ENCODE measurements around the gene PPIH.
"Not testable (repeated sequence)": the region's sequence is repeated elsewhere in the genome, so short reads cannot be mapped to it uniquely, and the experiment has no call there.

Gene PPIH

GRCh38 chr1:42681741-42682483 lies 23.7 kb downstream of the PPIH start, which contains the start of gene YBX1:
TSS of gene YBX1 (plus strand) at chr1:42682418. CDS start at chr1:42682566, 148 bp downstream.
- DNase-seq (ENCODE audit: low read depth, low spot score): peak; percentile 93
- peak within 1 kb of the TSS; percentile 76 for H3K27ac ChIP-seq

GRCh38 chr1:42682484-42682738 lies 24.2 kb downstream of the PPIH start:
- not testable (repeated sequence) for DNase-seq (ENCODE audit: low read depth, low spot score)
- peak overlapping the region; percentile 76 for H3K27ac ChIP-seq

GRCh38 chr1:42682739-42683531 lies 24.7 kb downstream of the PPIH start:
- DNase-seq (ENCODE audit: low read depth, low spot score): no peak
- peak overlapping the region; percentile 76 for H3K27ac ChIP-seq

- H3K27ac ChIP-seq: no peak overlapping the region
- DNase-seq (ENCODE audit: low read depth, low spot score): no peak
Measured at GRCh38 chr1:42684139-42684538, 25.9 kb downstream of the PPIH start.

GRCh38 chr1:42686418-42686817 lies 28.2 kb downstream of the PPIH start:
- no peak for DNase-seq (ENCODE audit: low read depth, low spot score)
- H3K27ac ChIP-seq: no peak overlapping the region

- H3K27ac ChIP-seq: peak overlapping the region; percentile 28
- no peak for DNase-seq (ENCODE audit: low read depth, low spot score)
Measured at GRCh38 chr1:42689912-42690311, 31.7 kb downstream of the PPIH start.

GRCh38 chr1:42690477-42691156 lies 32.4 kb downstream of the PPIH start:
- no peak for DNase-seq (ENCODE audit: low read depth, low spot score)
- H3K27ac ChIP-seq: peak overlapping the region; percentile 28

- peak overlapping the region; percentile 28 for H3K27ac ChIP-seq
- DNase-seq (ENCODE audit: low read depth, low spot score): no peak
Measured at GRCh38 chr1:42691157-42691498, 32.9 kb downstream of the PPIH start.

- H3K27ac ChIP-seq: peak overlapping the region; percentile 42
- DNase-seq (ENCODE audit: low read depth, low spot score): no peak
Measured at GRCh38 chr1:42692461-42692860, 34.2 kb downstream of the PPIH start.

- peak overlapping the region; percentile 42 for H3K27ac ChIP-seq
- DNase-seq (ENCODE audit: low read depth, low spot score): no peak
Measured at GRCh38 chr1:42692911-42693310, 34.7 kb downstream of the PPIH start.

- DNase-seq (ENCODE audit: low read depth, low spot score): no peak
- no peak overlapping the region for H3K27ac ChIP-seq
Measured at GRCh38 chr1:42698081-42698813, 40.0 kb downstream of the PPIH start.

- DNase-seq (ENCODE audit: low read depth, low spot score): no peak
- H3K27ac ChIP-seq: no peak overlapping the region
Measured at GRCh38 chr1:42700006-42700405, 41.8 kb downstream of the PPIH start.

GRCh38 chr1:42703888-42704464 lies 45.8 kb downstream of the PPIH start:
- no peak overlapping the region for H3K27ac ChIP-seq
- DNase-seq (ENCODE audit: low read depth, low spot score): no peak

GRCh38 chr1:42712808-42713207 lies 54.6 kb downstream of the PPIH start:
- H3K27ac ChIP-seq; DNase-seq (ENCODE audit: low read depth, low spot score): not testable (repeated sequence)

GRCh38 chr1:42713293-42713692 lies 55.1 kb downstream of the PPIH start:
- H3K27ac ChIP-seq: no peak overlapping the region
- no peak for DNase-seq (ENCODE audit: low read depth, low spot score)

GRCh38 chr1:42714441-42714840 lies 56.2 kb downstream of the PPIH start:
- not testable (repeated sequence) for DNase-seq (ENCODE audit: low read depth, low spot score)

GRCh38 chr1:42720868-42721267 lies 62.6 kb downstream of the PPIH start:
- H3K27ac ChIP-seq: no peak overlapping the region
- no peak for DNase-seq (ENCODE audit: low read depth, low spot score)

More at GRCh38 chr1:42714441-42714840, 56.2 kb downstream of the PPIH start:
- H3K27ac ChIP-seq: not testable (repeated sequence)

- no peak overlapping the region for H3K27ac ChIP-seq
- no peak for DNase-seq (ENCODE audit: low read depth, low spot score)
Measured at GRCh38 chr1:42721926-42722325, 63.7 kb downstream of the PPIH start.

- not testable (repeated sequence) for DNase-seq (ENCODE audit: low read depth, low spot score); H3K27ac ChIP-seq
Measured at GRCh38 chr1:42722403-42722802, 64.2 kb downstream of the PPIH start.

- no peak overlapping the region for H3K27ac ChIP-seq
- no peak for DNase-seq (ENCODE audit: low read depth, low spot score)
Measured at GRCh38 chr1:42723511-42723910, 65.3 kb downstream of the PPIH start.
